Measurements from ENCODE around the gene SH3RF3. TPM values are rescaled to one million over a fixed set of nuclear protein-coding genes. Genes with fewer than 3 reads are reported as not detected.
A peak's percentile ranks its signal among the peaks of the same experiment; 100 is the strongest.

The SH3RF3 gene
- total and polyA plus RNA-seq, 12 donors: 0.72 to 19.1 (median 12.2) TPM

GRCh38 chr2:109382951-109383350 is 253.9 kb downstream of the SH3RF3 start:
- Histone ChIP-seq H3K27ac (peak overlapping the region in 1 of 5 donors; percentile 62), H3K36me3 (replicated peaks in 1 of 2) (no peaks in the 10 kb centered on the region), H3K27me3 (no peaks in the 10 kb centered on the region), H3K4me1 (replicated peaks in 1 of 2) (peaks cover 12 to 13% of the 10 kb centered on the region in 2 donors), H3K4me3 (no peak overlapping the region), H3K9me3 (replicated peaks in 1 of 3) (no peaks in the 10 kb centered on the region)
- 11 to 26% (median 23%) methylated on average over 4 of the region's 4 CpGs for WGBS, 4 donors
- peak in 1 of 6 experiments; percentile 7 for TF ChIP-seq CTCF (IDR thresholded peaks at IDR 0.05)
- no peak for TF ChIP-seq POLR2A (IDR thresholded peaks at IDR 0.05)
- intact Hi-C loops (cut with DNase I): loop anchor here in 1 of 2 donors (5.0 kb wide), 1 partner anchor 256 kb away; the partner anchor contains the start of gene SH3RF3
- peak; percentile 78 to 95 (median 91) for DNase-seq

- no peak overlapping the region for H3K4me3 ChIP-seq
- no peak for TF ChIP-seq POLR2A (IDR thresholded peaks at IDR 0.05)
- no peak for TF ChIP-seq CTCF (IDR thresholded peaks at IDR 0.05)
- H3K36me3 ChIP-seq (replicated peaks in 1 of 2): no peaks in the 10 kb centered on the region
- no peaks in the 10 kb centered on the region for H3K27me3 ChIP-seq
- H3K9me3 ChIP-seq (replicated peaks in 1 of 3): no peaks in the 10 kb centered on the region
- H3K27ac ChIP-seq: peak overlapping the region in 1 of 5 donors; percentile 62
- DNase-seq: no peak
- H3K4me1 ChIP-seq (replicated peaks in 1 of 2): peaks cover 12 to 13% of the 10 kb centered on the region in 2 donors
- WGBS, 4 donors: 88 to 93% (median 91%) methylated on average over 19 of the region's 19 CpGs
- intact Hi-C loops (cut with DNase I): loop anchor here in 1 of 2 donors (5.0 kb wide), 1 partner anchor 256 kb away; the partner anchor contains the start of gene SH3RF3
Measured at GRCh38 chr2:109383505-109384307, 254.7 kb downstream of the SH3RF3 start.

GRCh38 chr2:109384308-109385271 is 255.6 kb downstream of the SH3RF3 start:
- no peak overlapping the region for H3K27ac ChIP-seq
- DNase-seq: no peak
- no peaks in the 10 kb centered on the region for H3K36me3 ChIP-seq (replicated peaks in 1 of 2)
- 75 to 86% (median 84%) methylated on average over 14 to 18 of the region's 18 CpGs for WGBS, 4 donors
- no peak overlapping the region for H3K4me3 ChIP-seq
- TF ChIP-seq CTCF (IDR thresholded peaks at IDR 0.05): no peak
- no peak for TF ChIP-seq POLR2A (IDR thresholded peaks at IDR 0.05)
- no peaks in the 10 kb centered on the region for H3K9me3 ChIP-seq (replicated peaks in 1 of 3)
- intact Hi-C loops (cut with DNase I): loop anchor here in 1 of 2 donors (5.0 kb wide), 1 partner anchor 257 kb away; the partner anchor contains the start of gene SH3RF3
- H3K4me1 ChIP-seq (replicated peaks in 1 of 2): peaks cover 12 to 13% of the 10 kb centered on the region in 2 donors
- no peaks in the 10 kb centered on the region for H3K27me3 ChIP-seq

- intact Hi-C loops (cut with DNase I): no loop called here
- no peaks in the 10 kb centered on the region for H3K27me3 ChIP-seq
- H3K27ac ChIP-seq: no peak overlapping the region
- no peak for TF ChIP-seq CTCF (IDR thresholded peaks at IDR 0.05)
- TF ChIP-seq POLR2A (IDR thresholded peaks at IDR 0.05): no peak
- H3K9me3 ChIP-seq (replicated peaks in 1 of 3): no peaks in the 10 kb centered on the region
- H3K36me3 ChIP-seq (replicated peaks in 1 of 2): no peaks in the 10 kb centered on the region
- no peak overlapping the region for H3K4me3 ChIP-seq
- 57 to 81% (median 66%) methylated on average over 4 of the region's 4 CpGs for WGBS, 4 donors
- peaks cover 12 to 13% of the 10 kb centered on the region in 2 donors for H3K4me1 ChIP-seq (replicated peaks in 1 of 2)
- DNase-seq: no peak
Measured at GRCh38 chr2:109385506-109385905, 256.5 kb downstream of the SH3RF3 start.

Data from adrenal gland (tissue), 12 donors.